Umbilical cord (tissue), 2 donors: Measurements from ENCODE around the gene RNF151. TPM values are rescaled to one million over a fixed set of nuclear protein-coding genes. Genes with fewer than 3 reads are reported as not detected.
A peak's percentile ranks its signal among the peaks of the same experiment; 100 is the strongest.
"Not testable (repeated sequence)": the region's sequence is repeated elsewhere in the genome, so short reads cannot be mapped to it uniquely, and the experiment has no call there.

Experiments
- DNase-seq: peaks from one replicate; pipeline ENCODE4 v3.0.0-alpha.2; 2015; ENCODE audit warnings: low spot score
- total RNA-seq: library from RNA; depleted of rRNA; stranded (reverse); fragments of >200 nt; gene quantifications from one replicate; pipeline ENCODE4 v1.2.3, GENCODE V29; 2014; ENCODE audit warnings: low replicate concordance; ENCODE audit not compliant: insufficient read depth

The RNF151 gene
- total RNA-seq, 1 donor from 2014 or later, result not detected

DNA sequence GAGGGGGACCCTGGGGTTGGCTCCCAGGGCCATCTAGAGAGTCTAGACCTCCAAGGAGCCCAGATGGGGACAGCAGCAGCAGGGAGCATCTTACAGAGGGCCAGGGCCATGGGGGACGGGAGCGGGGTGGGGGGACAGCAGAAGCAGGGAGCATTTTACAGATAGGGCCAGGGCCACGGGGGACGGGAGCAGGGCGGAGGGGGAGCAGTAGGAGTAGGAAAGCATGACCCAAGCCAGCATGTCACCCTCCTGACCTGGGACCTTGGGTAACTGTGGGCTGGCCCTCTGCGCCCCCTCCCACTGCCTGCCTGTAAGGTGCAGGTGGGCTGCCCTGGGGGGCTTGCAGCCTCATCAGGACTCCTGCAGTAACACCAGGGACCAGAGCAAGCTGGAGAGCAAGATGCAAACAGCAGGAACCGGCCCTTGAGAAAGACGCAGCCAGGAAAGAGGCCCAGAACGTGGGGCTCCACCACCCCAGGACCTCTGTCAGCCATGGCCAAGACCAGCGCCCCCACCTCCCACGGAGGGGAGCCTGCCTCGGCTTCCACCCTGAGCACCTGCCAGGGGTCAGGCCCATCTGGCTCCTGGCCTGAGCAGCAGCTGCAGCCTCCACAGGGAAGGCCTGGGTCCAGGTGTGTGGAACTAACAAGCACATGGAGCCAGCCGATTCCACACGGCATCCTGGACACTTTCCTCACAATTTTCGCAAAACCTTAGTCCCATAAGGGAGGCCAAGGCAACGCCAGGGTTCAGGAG, 40.6 kb downstream of the RNF151 start:
- DNase-seq, result no peak

DNA sequence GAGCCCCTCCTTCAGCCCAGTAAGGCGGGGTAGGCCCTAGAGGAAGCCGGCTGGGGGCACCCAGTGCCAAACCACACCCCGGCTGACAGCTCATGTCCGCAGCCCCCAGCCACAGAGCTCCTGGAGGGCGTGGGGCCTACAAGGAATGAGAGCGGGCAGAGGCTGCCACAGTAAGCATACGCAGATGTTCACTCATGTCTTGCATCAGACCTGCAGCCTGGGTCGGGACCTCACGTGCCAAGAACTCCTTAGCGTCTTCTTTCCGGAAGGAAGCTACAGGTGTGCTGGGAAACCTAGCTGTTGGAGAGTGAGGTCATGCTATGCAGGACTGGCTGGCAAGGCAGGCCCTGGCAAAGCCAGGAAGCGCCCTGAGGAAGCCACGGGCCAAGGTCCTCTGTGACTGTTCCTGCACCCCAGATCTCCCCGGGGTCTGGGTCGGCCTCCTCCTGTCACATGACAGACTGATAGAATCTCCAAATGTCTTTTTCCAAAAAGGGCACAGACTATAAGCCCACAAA, 41.4 kb downstream of the RNF151 start:
- DNase-seq, result no peak

DNA sequence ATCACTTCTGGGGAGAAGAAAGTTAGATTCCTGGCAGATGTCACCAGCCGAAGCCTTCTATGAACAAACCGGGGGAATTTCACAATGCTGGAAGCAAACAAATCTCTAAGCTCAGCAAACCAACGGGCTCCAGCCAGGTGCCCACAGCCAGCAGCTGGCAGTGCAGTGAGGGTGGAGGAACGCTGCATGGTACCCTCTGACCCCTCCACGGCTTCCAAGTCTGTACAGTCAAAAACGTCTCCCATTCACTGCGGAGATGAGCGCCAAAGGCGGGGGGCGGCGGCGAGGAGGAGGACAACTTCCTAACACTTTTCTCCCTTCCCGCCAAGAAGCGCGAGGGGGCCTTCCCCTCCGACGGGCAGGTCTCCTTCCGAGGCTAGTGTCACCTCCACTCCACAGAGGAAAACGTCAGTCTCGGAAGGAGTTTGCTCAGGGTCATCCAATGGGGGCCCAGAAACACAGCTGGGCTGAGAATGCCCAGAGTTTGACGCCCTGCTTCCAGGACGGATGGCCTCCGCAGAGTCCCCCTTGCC, 42.0 kb downstream of the RNF151 start:
- no peak for DNase-seq

DNA sequence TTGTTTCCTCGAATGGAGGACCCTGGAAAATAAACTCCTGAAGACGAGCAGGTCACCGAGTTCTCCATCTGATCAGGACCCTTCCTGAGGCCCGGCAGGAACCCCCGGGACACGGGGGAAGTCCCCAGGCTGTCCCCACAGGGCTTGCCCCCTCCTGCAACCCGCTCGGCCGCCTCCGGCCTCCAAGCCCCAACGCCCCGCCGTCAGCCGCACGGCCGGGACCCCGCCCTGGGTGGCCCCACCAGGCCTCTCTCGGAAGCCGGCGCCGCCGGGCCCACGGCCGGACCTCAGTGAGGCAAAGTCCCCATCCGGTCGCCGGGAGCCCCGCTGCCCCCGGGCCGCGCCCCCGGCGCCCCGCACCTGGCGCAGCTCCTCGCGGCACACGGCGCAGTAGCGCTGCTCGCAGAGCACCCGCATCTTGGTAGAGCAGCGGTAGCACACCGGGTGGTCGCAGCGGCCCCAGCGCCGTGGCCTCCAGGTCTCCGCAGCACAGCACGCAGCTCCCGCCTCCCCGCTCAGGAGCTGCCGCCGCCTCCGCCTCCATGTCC, 42.6 kb downstream of the RNF151 start:
- DNase-seq, result no peak

DNA sequence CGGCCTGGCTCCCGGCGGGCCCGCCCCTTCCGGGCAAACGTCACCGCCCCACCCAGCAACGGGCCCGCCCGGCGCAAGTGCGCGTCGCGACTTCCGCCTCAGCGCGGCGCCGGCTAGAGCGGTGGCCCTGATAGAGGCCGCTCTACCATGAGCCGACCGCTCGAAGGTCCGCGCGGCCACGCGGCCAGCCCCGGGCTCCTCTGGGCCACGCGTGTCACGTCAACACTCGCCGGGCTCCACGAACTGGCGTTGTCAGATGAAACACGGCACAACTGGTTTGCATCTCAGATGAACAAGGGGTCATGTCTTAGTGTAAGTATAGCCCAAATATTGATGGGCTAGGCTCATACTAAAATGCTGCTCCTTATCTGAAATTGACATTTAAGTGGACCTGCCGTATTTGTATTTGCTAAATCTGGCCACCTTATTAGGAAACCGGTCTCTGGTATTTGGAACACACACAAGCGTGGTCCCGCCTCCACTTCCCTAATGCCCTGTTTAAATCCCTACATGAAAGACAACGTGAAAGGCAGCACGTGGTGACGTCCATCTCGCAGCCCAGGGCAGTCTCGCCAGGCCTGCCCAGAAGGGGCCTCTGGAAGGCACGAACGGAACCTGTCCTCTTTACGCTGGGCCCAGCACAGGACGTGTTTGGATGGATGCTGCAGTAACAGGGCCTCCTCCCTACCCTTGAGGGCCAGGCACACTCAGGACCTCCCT, 43.3 kb downstream of the RNF151 start, which contains the start of gene ZNF598:
Gene ZNF598 (minus strand): TSS at position 31 of the 720 bp plus-strand sequence.
- peak; percentile 88 for DNase-seq

DNA sequence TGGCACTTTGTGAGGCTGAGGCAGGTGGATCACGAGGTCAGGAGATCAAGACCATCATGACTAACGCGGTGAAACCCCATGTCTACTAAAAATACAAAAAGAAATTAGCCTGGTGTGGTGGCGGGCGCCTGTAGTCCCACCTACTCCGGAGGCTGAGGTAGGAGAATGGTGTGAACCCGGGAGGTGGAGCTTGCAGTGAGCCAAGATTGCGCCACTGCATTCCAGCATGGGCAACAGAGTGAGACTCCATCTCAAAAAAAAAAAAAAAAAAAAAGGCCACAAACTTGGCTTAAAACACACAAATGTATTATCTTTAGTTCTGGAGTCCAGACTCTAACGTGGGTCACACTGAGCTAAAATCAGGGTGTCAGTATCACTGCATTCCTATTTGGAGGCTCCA, 45.1 kb downstream of the RNF151 start:
- DNase-seq, result not testable (repeated sequence)

DNA sequence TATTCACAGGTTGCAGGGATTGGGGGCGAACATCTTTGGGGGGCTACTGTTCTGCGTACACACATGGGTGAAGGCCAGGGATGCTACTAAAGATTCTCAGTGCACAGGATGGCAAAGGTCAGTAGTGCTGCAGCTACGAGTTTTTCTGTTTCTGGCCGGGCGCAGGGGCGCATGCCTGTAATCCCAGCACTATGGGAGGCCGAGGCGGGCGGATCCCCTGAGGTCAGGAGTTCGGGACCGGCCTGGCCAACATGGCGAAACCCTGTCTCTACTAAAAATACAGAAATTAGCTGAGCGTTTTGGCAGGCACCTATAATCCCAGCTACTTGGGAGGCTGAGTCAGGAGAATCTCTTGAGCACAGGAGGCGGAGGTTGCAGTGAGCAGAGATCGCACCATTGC, 46.9 kb downstream of the RNF151 start:
- no peak for DNase-seq

DNA sequence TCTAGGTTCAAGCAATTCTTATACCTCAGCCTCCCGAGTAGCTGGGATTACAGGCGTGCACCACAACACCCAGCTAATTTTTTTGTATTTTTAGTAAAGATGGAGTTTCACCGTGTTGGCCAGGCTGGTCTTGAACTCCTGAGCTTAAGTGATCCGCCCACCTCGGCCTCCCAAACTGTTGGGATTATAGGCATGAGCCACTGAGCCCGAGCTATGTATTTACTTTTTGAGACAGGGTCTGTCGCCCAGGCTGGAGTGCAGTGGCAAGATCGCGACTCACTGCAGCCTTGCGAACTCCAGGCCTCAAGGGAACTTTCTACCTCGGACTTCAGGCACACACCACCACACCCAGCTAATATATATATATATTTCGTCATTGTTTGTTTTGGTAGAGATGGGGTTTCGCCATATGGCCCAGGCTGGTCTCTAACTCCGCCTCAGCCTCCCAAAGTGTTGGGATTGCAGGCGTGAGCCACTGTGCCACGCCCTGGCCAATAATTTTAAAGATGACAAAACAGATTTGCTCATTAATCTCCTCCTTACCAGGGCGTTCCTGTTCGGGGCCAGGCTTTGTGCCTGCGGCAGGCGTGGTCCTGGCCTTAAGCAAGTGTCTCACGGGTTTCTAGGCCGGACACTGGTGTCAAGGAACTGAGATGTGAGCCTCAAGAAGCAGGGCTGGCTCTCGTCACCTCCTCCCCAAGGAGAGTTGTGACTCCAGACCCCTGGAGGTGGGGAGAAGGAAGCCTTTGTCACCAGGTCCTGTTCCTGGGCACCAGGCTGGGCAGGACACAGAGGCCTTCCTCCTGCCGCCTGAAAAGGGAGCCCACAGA, 48.7 kb downstream of the RNF151 start:
- no peak for DNase-seq

DNA sequence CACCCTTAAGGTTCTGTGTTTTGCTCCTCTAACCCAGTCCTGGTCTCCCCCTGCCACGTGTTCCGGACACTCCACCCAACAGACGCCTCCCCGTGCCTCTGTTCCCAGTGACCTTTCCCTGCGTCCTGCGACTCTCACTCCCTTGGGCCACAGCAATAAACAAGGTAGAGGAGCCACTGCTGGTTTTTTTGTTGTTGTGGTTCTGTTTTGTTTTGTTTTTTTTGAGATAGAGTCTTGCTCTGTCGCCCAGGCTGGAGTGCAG, 49.2 kb downstream of the RNF151 start:
- DNase-seq, result no peak

DNA sequence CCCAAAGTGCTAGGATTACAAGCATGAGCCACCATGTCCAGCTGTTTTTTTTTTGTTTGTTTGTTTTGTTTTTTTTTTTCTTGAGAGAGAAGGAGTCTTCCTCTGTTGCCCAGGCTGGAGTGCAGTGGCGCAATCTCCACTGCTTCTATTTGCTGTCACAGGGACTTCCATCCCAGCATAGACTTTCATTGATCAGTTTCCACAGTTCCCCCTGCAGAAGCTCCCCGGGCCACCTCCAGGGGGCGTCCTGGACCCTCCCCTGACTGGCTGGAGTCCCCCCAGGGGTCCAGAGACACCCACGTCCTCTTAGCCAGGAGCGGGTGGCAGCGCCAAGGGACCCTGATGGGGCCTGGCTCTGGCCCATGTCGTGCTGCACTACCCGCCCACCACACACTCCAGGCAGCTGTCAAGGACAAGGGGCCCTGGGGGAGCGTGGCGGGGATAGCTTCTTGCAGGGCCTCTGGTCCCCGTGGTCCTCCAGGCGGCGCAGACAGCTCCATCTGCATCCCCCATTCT, 49.8 kb downstream of the RNF151 start:
- no peak for DNase-seq

Other genes with a start within 250 kb of the RNF151 start
- gene NME3, start 195.3 kb upstream of the RNF151 start, total RNA-seq, result 33.0 TPM
- 7.2 TPM for gene EME2, start 194.0 kb upstream of the RNF151 start, total RNA-seq
- gene MRPS34, start 193.7 kb upstream of the RNF151 start, total RNA-seq, result 26.5 TPM
- 37.6 TPM for gene SPSB3, start 184.3 kb upstream of the RNF151 start, total RNA-seq
- 73.7 TPM for gene NUBP2, start 183.9 kb upstream of the RNF151 start, total RNA-seq
- 0.96 TPM for gene IGFALS, start 173.2 kb upstream of the RNF151 start, total RNA-seq
- gene HAGH, start 140.0 kb upstream of the RNF151 start, total RNA-seq, result 34.4 TPM
- 36.1 TPM for gene FAHD1, start 139.7 kb upstream of the RNF151 start, total RNA-seq
- gene MEIOB, start 94.7 kb upstream of the RNF151 start, total RNA-seq, result not detected
- not detected for gene HS3ST6, start 48.4 kb upstream of the RNF151 start, total RNA-seq
- 2.2 TPM for gene MSRB1, start 23.7 kb upstream of the RNF151 start, total RNA-seq
- gene RPL3L, start 12.2 kb upstream of the RNF151 start, total RNA-seq, result not detected
- gene NDUFB10, start 7.3 kb upstream of the RNF151 start, total RNA-seq, result 111 TPM
- gene RPS2, start 2.0 kb upstream of the RNF151 start, total RNA-seq, result 1,669 TPM
- 10.4 TPM for gene TBL3, start 5.2 kb downstream of the RNF151 start, total RNA-seq
- not detected for gene NOXO1, start 14.6 kb downstream of the RNF151 start, total RNA-seq
- 12.0 TPM for gene GFER, start 17.3 kb downstream of the RNF151 start, total RNA-seq
- 2.4 TPM for gene SYNGR3, start 23.1 kb downstream of the RNF151 start, total RNA-seq
- gene ZNF598, start 43.0 kb downstream of the RNF151 start, total RNA-seq, result 4.8 TPM
- not detected for gene NPW, start 52.9 kb downstream of the RNF151 start, total RNA-seq
- gene NHERF2, start 60.0 kb downstream of the RNF151 start, total RNA-seq, result 30.3 TPM
- gene NTHL1, start 81.0 kb downstream of the RNF151 start, total RNA-seq, result 10.4 TPM
- 50.1 TPM for gene TSC2, start 81.1 kb downstream of the RNF151 start, total RNA-seq
- 99.9 TPM for gene PKD1, start 169.0 kb downstream of the RNF151 start, total RNA-seq
- gene RAB26, start 181.8 kb downstream of the RNF151 start, total RNA-seq, result 0.48 TPM
- 22.9 TPM for gene TRAF7, start 188.9 kb downstream of the RNF151 start, total RNA-seq
- gene CASKIN1, start 229.7 kb downstream of the RNF151 start, total RNA-seq, result not detected
- gene MLST8, start 238.6 kb downstream of the RNF151 start, total RNA-seq, result 25.8 TPM
- gene BRICD5, start 244.0 kb downstream of the RNF151 start, total RNA-seq, result 3.6 TPM
- 7.9 TPM for gene PGP, start 248.0 kb downstream of the RNF151 start, total RNA-seq